Endodermal cell (in vitro differentiated cells): ENCODE results near the gene FAM227B. TPM values are rescaled to one million over a fixed set of nuclear protein-coding genes. Genes with fewer than 3 reads are reported as not detected.
A peak's percentile ranks its signal among the peaks of the same experiment; 100 is the strongest.

Experiments used
- DNase-seq: peaks from one replicate; pipeline ENCODE4 v3.0.0-alpha.2; 2017
- H3K27ac ChIP-seq: 2 replicates; pipeline ENCODE4 v1.5.1; 2013; ENCODE audit warnings: mild to moderate bottlenecking, low read depth, low read length, moderate library complexity
- H3K27me3 ChIP-seq: 2 replicates; pipeline ENCODE4 v1.6.1; 2013; ENCODE audit warnings: mild to moderate bottlenecking, low read length, moderate library complexity; ENCODE audit not compliant: insufficient read depth, control insufficient read depth, poor library complexity, severe bottlenecking
- H3K36me3 ChIP-seq: 2 replicates; pipeline ENCODE4 v1.7.0; 2013; ENCODE audit warnings: mild to moderate bottlenecking, low read length, moderate library complexity; ENCODE audit not compliant: control insufficient read depth, insufficient read depth
- H3K4me1 ChIP-seq: one replicate; pipeline ENCODE4 v1.7.0; 2013; ENCODE audit warnings: low read length; ENCODE audit not compliant: control insufficient read depth, insufficient read depth
- H3K4me3 ChIP-seq: 2 replicates; pipeline ENCODE4 v1.5.1; 2013; ENCODE audit warnings: mild to moderate bottlenecking, low read length, moderate library complexity
- H3K9ac ChIP-seq: 2 replicates; pipeline ENCODE4 v1.6.1; 2013; ENCODE audit warnings: mild to moderate bottlenecking, low read length, moderate library complexity; ENCODE audit not compliant: poor library complexity, severe bottlenecking; ENCODE audit errors: extremely low read depth
- H3K9me3 ChIP-seq: 2 replicates; pipeline ENCODE4 v1.6.1; 2013; ENCODE audit warnings: mild to moderate bottlenecking, low read length, moderate library complexity; ENCODE audit not compliant: control insufficient read depth
- H3K27ac Mint-ChIP-seq: 2 replicates; pipeline ENCODE4 v1.8.0; 2020; ENCODE audit warnings: mixed read lengths
- H3K27me3 Mint-ChIP-seq: 2 replicates; pipeline ENCODE4 v1.8.0; 2021; ENCODE audit warnings: mild to moderate bottlenecking, mixed read lengths; ENCODE audit not compliant: insufficient read depth
- H3K36me3 Mint-ChIP-seq: 2 replicates; pipeline ENCODE4 v1.8.0; 2020; ENCODE audit warnings: low read depth, mixed read lengths
- H3K4me1 Mint-ChIP-seq: 2 replicates; pipeline ENCODE4 v1.8.0; 2020; ENCODE audit warnings: mixed read lengths
- H3K4me3 Mint-ChIP-seq: 2 replicates; pipeline ENCODE4 v1.8.0; 2020; ENCODE audit warnings: mild to moderate bottlenecking, moderate library complexity, mixed read lengths
- H3K9me3 Mint-ChIP-seq: 2 replicates; pipeline ENCODE4 v1.8.0; 2020; ENCODE audit warnings: mild to moderate bottlenecking, mixed read lengths
- WGBS, 2 experiments: methylation state at CpG; one replicate each; pipeline versions ENCODE4 v1.1.5 to v1.1.7; 2013; ENCODE audit warnings: missing lambda C conversion rate in 2 of 2, mixed read lengths in 1 of 2; ENCODE audit not compliant: insufficient coverage in 1 of 2, insufficient read length in 1 of 2; 5-methylcytosine and 5-hydroxymethylcytosine counted together
- total RNA-seq, 2 donors: library from RNA; stranded (reverse); fragmentation: NEBNext Ultra II Directional in 1 of 2; extraction: Animal tissue kit (Norgen Biotek cat#: 25700) in 1 of 2; gene quantifications; 2 replicates in 1 of 2; 3 replicates in 1 of 2; pipeline ENCODE4 v1.2.1, GENCODE V29; 2021
- TF ChIP-seq, protein P1 (sequence below): fragments of 200-600 bp; sonication (generic); conservative IDR thresholded peaks from 2 replicates; pipeline ENCODE4 v1.5.0; 2021; ENCODE audit warnings: antibody characterized with exemption, mild to moderate bottlenecking

Gene FAM227B
- total RNA-seq, 2 donors from 2014 or later, result 7.5 to 8.5 TPM

DNA sequence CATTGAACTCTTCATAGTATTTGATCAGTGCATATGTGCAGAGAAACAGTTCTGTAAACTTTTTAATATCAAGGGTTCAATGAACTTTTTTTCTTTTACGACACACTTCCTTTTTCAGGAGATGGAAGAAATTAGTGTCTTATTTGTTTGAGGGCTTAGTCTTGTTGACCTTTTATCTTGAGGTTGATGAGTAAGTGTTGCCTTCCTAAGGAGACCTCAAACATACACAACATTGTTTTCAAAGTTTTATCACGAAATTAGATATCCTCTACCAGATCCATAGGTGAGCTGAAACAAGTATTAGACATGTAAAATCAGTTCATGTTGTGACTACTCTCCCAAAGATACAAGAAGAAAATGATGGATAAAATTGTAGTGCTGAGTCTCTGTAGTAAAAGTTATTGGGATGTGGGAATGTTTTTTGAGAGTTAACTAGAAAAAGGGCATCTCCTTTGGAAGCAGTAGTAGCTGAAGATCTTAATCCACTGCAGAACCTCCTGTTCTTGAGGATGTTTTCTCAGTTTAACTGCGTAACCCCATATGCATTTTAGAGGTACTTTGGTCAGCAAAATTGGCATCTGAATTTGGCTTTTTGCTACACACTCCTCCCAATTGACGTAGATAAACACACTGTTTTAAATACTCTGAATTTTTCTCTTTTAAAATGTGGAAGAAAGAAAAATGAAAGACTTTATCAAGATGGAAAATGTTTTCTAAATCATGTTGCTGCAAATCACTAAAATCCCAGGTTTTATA, 333.8 kb downstream of the FAM227B start:
- Mint-ChIP-seq H3K36me3 (peaks cover 29% of the 10 kb centered on the region), H3K4me3 (peak overlapping the region; percentile 21), H3K4me1 (peaks cover 34% of the 10 kb centered on the region), H3K9me3 (no peaks in the 10 kb centered on the region), H3K27ac (peak overlapping the region; percentile 89), H3K27me3 (no peaks in the 10 kb centered on the region)
- TF ChIP-seq, protein P1, sequence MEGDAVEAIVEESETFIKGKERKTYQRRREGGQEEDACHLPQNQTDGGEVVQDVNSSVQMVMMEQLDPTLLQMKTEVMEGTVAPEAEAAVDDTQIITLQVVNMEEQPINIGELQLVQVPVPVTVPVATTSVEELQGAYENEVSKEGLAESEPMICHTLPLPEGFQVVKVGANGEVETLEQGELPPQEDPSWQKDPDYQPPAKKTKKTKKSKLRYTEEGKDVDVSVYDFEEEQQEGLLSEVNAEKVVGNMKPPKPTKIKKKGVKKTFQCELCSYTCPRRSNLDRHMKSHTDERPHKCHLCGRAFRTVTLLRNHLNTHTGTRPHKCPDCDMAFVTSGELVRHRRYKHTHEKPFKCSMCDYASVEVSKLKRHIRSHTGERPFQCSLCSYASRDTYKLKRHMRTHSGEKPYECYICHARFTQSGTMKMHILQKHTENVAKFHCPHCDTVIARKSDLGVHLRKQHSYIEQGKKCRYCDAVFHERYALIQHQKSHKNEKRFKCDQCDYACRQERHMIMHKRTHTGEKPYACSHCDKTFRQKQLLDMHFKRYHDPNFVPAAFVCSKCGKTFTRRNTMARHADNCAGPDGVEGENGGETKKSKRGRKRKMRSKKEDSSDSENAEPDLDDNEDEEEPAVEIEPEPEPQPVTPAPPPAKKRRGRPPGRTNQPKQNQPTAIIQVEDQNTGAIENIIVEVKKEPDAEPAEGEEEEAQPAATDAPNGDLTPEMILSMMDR, result no peak
- H3K36me3 ChIP-seq, result peaks cover 11% of the 10 kb centered on the region
- peak overlapping the region; percentile 13 for H3K9ac ChIP-seq
- DNase-seq, result no peak
- H3K27ac ChIP-seq, result no peak overlapping the region
- peaks cover 13% of the 10 kb centered on the region for H3K27me3 ChIP-seq
- no peak overlapping the region for H3K4me3 ChIP-seq
- 71% methylated on average over 4 of the region's 4 CpGs; no CpG with 5 or more reads in 1 of the 2 experiments for WGBS, 2 experiments
- peaks cover 11% of the 10 kb centered on the region for H3K4me1 ChIP-seq
- no peaks in the 10 kb centered on the region for H3K9me3 ChIP-seq

DNA sequence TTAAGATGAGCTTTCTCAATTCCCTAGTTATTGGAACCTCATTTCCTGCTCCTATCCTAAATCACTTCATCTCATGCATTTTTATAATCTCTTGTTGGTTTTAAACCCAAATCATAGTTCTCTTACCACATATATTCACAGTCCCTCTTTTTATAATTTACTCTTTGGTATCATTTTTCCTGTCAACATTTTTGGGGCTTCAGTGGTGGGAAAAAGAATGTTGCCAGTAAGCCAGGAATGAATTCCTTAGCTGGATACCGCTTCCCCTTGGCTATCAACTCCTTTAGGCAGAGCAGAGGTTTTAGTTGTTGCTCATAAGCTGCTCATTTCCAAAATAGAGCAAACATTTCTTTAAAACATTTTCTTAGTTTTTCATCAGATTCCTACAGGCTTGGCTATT, 338.3 kb downstream of the FAM227B start:
- no peak overlapping the region for H3K4me3 Mint-ChIP-seq
- H3K4me1 Mint-ChIP-seq, result peaks cover 25% of the 10 kb centered on the region
- TF ChIP-seq, protein P1, result no peak
- Histone ChIP-seq H3K4me1 (peaks cover 6% of the 10 kb centered on the region), H3K27me3 (no peaks in the 10 kb centered on the region), H3K27ac (no peak overlapping the region), H3K4me3 (no peak overlapping the region), H3K9ac (no peak overlapping the region), H3K9me3 (peaks cover 8% of the 10 kb centered on the region), H3K36me3 (peaks cover 11% of the 10 kb centered on the region)
- peaks cover 9% of the 10 kb centered on the region for H3K9me3 Mint-ChIP-seq
- 96 to 100% methylated on average over 1 of the region's 1 CpG for WGBS, 2 experiments
- H3K36me3 Mint-ChIP-seq, result peaks cover 28% of the 10 kb centered on the region
- H3K27me3 Mint-ChIP-seq, result no peaks in the 10 kb centered on the region
- no peak overlapping the region for H3K27ac Mint-ChIP-seq
- no peak for DNase-seq

DNA sequence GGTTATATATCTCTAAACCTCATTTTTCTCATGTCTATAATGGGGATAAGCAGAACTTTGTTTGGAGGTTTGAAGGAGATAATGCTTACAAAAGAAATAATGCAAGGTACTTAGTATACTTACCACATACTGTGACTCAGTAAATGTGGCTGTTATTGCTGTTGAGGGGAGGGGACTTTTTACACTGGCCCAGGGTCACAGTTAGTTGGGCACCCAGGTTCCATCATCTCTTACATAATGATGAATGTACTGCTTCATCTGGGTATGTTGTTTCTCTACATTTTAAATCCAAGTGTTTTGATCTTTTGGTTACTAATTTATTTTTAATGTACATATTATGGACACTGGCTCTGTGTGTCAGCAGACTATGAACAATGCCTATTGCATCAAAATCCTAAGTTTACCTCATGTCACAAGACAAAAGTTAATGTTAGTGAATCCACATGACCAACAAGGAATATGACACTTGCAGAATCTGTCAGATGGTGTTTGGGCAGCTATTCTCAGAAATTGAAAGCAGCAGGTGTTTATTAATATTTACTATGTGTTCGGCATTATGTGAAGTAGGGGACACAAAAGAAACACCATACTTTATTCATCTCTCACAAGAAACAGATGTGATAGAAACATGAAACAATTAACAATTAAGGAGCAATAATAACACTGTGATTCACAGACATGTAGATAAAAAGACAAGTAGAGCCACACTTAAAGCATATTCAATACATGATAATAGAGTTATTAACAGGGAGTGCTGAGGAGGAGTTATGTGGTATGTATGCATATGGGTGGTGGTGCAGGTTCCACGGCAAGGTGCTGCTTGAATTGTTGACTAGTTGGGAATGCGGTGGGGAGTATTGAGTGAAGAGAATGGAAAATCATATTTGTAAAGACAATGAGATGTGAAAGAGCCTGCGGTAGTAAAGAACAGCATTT, 340.8 kb downstream of the FAM227B start:
- TF ChIP-seq, protein P1, result no peak
- peaks cover 5% of the 10 kb centered on the region for H3K4me1 Mint-ChIP-seq
- no peaks in the 10 kb centered on the region for H3K27me3 Mint-ChIP-seq
- H3K27ac ChIP-seq, result no peak overlapping the region
- no peaks in the 10 kb centered on the region for H3K27me3 ChIP-seq
- H3K36me3 ChIP-seq, result peaks cover 9% of the 10 kb centered on the region
- H3K4me3 ChIP-seq, result no peak overlapping the region
- peaks cover 8% of the 10 kb centered on the region for H3K9me3 ChIP-seq
- no peaks in the 10 kb centered on the region for H3K4me1 ChIP-seq
- no peak overlapping the region for H3K9ac ChIP-seq
- no peak overlapping the region for H3K4me3 Mint-ChIP-seq
- DNase-seq, result no peak
- H3K27ac Mint-ChIP-seq, result no peak overlapping the region
- WGBS, 2 experiments, result 93 to 95% methylated on average over 3 to 4 of the region's 4 CpGs
- peaks cover 12% of the 10 kb centered on the region for H3K9me3 Mint-ChIP-seq
- peaks cover 27% of the 10 kb centered on the region for H3K36me3 Mint-ChIP-seq
